HepG2 (cell line): Measurements from ENCODE around the gene RSBN1. TPM values are rescaled to one million over a fixed set of nuclear protein-coding genes. Genes with fewer than 3 reads are reported as not detected.

Experiments used
- ATAC-seq: fragments of 200-7000 bp; cut with Tn5 transposase; 3 replicates; pipeline ENCODE4 v1.9.1; 2020; ENCODE audit warnings: mild to moderate bottlenecking, moderate library complexity
- BruUV-seq: library from RNA; stranded (reverse); fragments of 400-500 nt; replicated peaks from 2 replicates; lab custom pipeline; 2021; lab: Mats Ljungman, UMichigan
- CTCF ChIA-PET: fragments of 300-600 bp; formaldehyde crosslinking; extraction: SDS; loops from one replicate; lab custom pipeline; 2021; ENCODE audit warnings: low total read pairs, inconsistent platforms, low intra/inter-chr PET ratio; lab: Yijun Ruan, JAX
- POLR2A ChIA-PET: fragments of 350-600 bp; sonication (Branson Sonifier 250); formaldehyde crosslinking; loops from one replicate; lab custom pipeline; 2020; ENCODE audit warnings: antibody characterized with exemption, inconsistent platforms; lab: Yijun Ruan, JAX
- DNase-seq: peaks from one replicate; pipeline ENCODE4 v3.0.0-alpha.2; 2015; ENCODE audit warnings: low spot score
- FAIRE-seq: peaks from 3 replicates; lab custom pipeline; 2011; peaks lifted over from hg19 to GRCh38; lab: Jason Lieb, UNC
- H2AFZ ChIP-seq: one replicate; pipeline ENCODE4 v1.6.1; 2011; ENCODE audit warnings: low read length, inconsistent platforms
- H3K27ac ChIP-seq: fragments of 300-600 bp; 3 replicates; pipeline ENCODE4 v1.8.0; 2011; ENCODE audit warnings: mixed run types, mild to moderate bottlenecking, mixed read lengths, low read length, inconsistent platforms; ENCODE audit not compliant: insufficient read depth; ENCODE audit errors: extremely low read length
- H3K27me3 ChIP-seq, 2 experiments: fragments of 200-600 bp in 1 of 2; 2 replicates in 1 of 2; 3 replicates in 1 of 2; pipeline versions ENCODE4 v1.6.0 to v1.8.0; 2011; ENCODE audit warnings: low read length in 2 of 2, mild to moderate bottlenecking in 2 of 2, moderate library complexity in 2 of 2, inconsistent platforms in 1 of 2; ENCODE audit not compliant: insufficient read depth in 2 of 2, control insufficient read depth in 1 of 2
- H3K36me3 ChIP-seq, 2 experiments: fragments of 200-600 bp in 1 of 2; replicated peaks in 1 of 2; 2 replicates in 1 of 2; 3 replicates in 1 of 2; pipeline versions ENCODE4 v1.5.1 to v1.8.0; 2011; ENCODE audit warnings: low read length in 2 of 2, inconsistent platforms in 1 of 2; ENCODE audit not compliant: insufficient read depth in 2 of 2, control insufficient read depth in 1 of 2
- H3K4me1 ChIP-seq: 2 replicates; pipeline ENCODE4 v1.5.1; 2012; ENCODE audit warnings: low read length, inconsistent platforms; ENCODE audit not compliant: insufficient read depth
- H3K4me2 ChIP-seq: 2 replicates; pipeline ENCODE4 v1.6.0; 2011; ENCODE audit warnings: low read depth, low read length, inconsistent platforms
- H3K4me3 ChIP-seq, 3 experiments: fragments of 200-600 bp in 1 of 3; sonication (generic), shearing (Covaris generic) in 1 of 3; replicated peaks in 1 of 3; 2 replicates each; pipeline ENCODE4 v1.5.1; 2011 to 2016; ENCODE audit warnings: low read length in 3 of 3, inconsistent platforms in 2 of 3, low read depth in 2 of 3, mild to moderate bottlenecking in 2 of 3, control low read depth in 1 of 3, mixed read lengths in 1 of 3; ENCODE audit not compliant: insufficient read depth in 1 of 3
- H3K79me2 ChIP-seq: one replicate; pipeline ENCODE4 v1.6.1; 2011; ENCODE audit warnings: low read length, inconsistent platforms; ENCODE audit not compliant: insufficient read depth
- H3K9ac ChIP-seq: 2 replicates; pipeline ENCODE4 v1.6.0; 2011; ENCODE audit warnings: mild to moderate bottlenecking, low read depth, low read length, inconsistent platforms; ENCODE audit not compliant: insufficient read depth
- H3K9me3 ChIP-seq: 2 replicates; pipeline ENCODE4 v1.5.1; 2012; ENCODE audit warnings: mild to moderate bottlenecking, low read length
- H4K20me1 ChIP-seq: 2 replicates; pipeline ENCODE4 v1.6.0; 2011; ENCODE audit warnings: inconsistent platforms, mild to moderate bottlenecking, low read length, moderate library complexity; ENCODE audit not compliant: insufficient read depth
- DZIP1 ChIP-seq: sonication (generic); formaldehyde crosslinking; IDR thresholded peaks from 2 replicates; pipeline ENCODE4 v1.5.0; 2020; ENCODE audit warnings: mild to moderate bottlenecking, missing genetic modification reagents
- FOXA3 ChIP-seq: IDR thresholded peaks from 2 replicates; pipeline ENCODE4 v1.6.1; 2016; ENCODE audit warnings: missing genetic modification reagents, missing compliant biosample characterization
- HNF4A ChIP-seq: sonication (generic); formaldehyde crosslinking; IDR thresholded peaks from 2 replicates; pipeline ENCODE4 v1.4.0; 2020; ENCODE audit warnings: missing genetic modification reagents
- KDM5A ChIP-seq: fragments of 200-600 bp; sonication (generic); IDR thresholded peaks from 2 replicates; pipeline ENCODE4 v1.7.0; 2018; ENCODE audit warnings: antibody characterized with exemption, mild to moderate bottlenecking, low read length, borderline replicate concordance
- MIER3 ChIP-seq: IDR thresholded peaks from 2 replicates; pipeline ENCODE4 v1.6.1; 2016; ENCODE audit warnings: missing compliant biosample characterization, borderline replicate concordance
- SIX4 ChIP-seq: sonication (generic); formaldehyde crosslinking; IDR thresholded peaks from 2 replicates; pipeline ENCODE4 v1.4.0; 2020; ENCODE audit warnings: missing genetic modification reagents
- TMF1 ChIP-seq: sonication (generic); formaldehyde crosslinking; IDR thresholded peaks from 2 replicates; pipeline ENCODE4 v1.8.1; 2022; ENCODE audit warnings: low read depth, missing genetic modification reagents
- ZNF331 ChIP-seq: sonication (generic); formaldehyde crosslinking; IDR thresholded peaks from 2 replicates; pipeline ENCODE4 v1.4.0; 2020; ENCODE audit warnings: missing genetic modification reagents
- ZNF343 ChIP-seq: sonication (generic); formaldehyde crosslinking; IDR thresholded peaks from 2 replicates; pipeline ENCODE4 v1.4.0; 2020; ENCODE audit warnings: mild to moderate bottlenecking, missing genetic modification reagents
- ZNF407 ChIP-seq: sonication (generic); formaldehyde crosslinking; IDR thresholded peaks from one replicate; pipeline ENCODE4 v1.5.1; 2020; ENCODE audit warnings: mild to moderate bottlenecking, missing genetic modification reagents; ENCODE audit errors: not compliant biosample characterization
- ZNF616 ChIP-seq: sonication (generic); formaldehyde crosslinking; IDR thresholded peaks from 2 replicates; pipeline ENCODE4 v1.5.0; 2020; ENCODE audit warnings: low read depth, mild to moderate bottlenecking, missing genetic modification reagents
- ZNF652 ChIP-seq: IDR thresholded peaks from 2 replicates; pipeline ENCODE4 v1.6.1; 2016; ENCODE audit warnings: low read depth, borderline replicate concordance
- WGBS: methylation state at CpG from one replicate; pipeline ENCODE4 v1.1.6; 2017; ENCODE audit warnings: low lambda C conversion rate; 5-methylcytosine and 5-hydroxymethylcytosine counted together
- in situ Hi-C: cut with HindIII; loops from 2 replicates; pipeline ENCODE4 v1.10.0; 2017; ENCODE audit warnings: low pct_unique_long_range_greater_than_20kb; ENCODE audit not compliant: extremely low pct_ligation_motif_present
- intact Hi-C: fragments of 100-400 bp; cut with micrococcal nuclease; formaldehyde crosslinking; loops from one replicate; pipeline ENCODE4 v1.10.0; 2022; ENCODE audit not compliant: unreplicated experiment
- polyA plus RNA-seq, 8 experiments: library from polyadenylated mRNA; depleted of rRNA in 3 of 8; stranded (reverse) in 7 of 8; unstranded in 1 of 8; fragments of >200 nt; fragmentation: Illumina TruSeq in 4 of 8; extraction: Trizol in 4 of 8; gene quantifications; 2 replicates each; pipeline versions ENCODE4 v1.2.1 to v1.2.3, GENCODE V29; 2011 to 2016; ENCODE audit warnings: low read depth in 4 of 8, missing spikeins in 1 of 8, mixed read lengths in 1 of 8; ENCODE audit not compliant: insufficient read depth in 1 of 8
- total RNA-seq, 5 experiments: library from RNA; depleted of rRNA; stranded (reverse); fragments of >200 nt; fragmentation: Illumina TruSeq; extraction: Trizol; gene quantifications; 2 replicates each; pipeline ENCODE4 v1.2.3, GENCODE V29; 2016; ENCODE audit warnings: low read depth in 1 of 5
- TF ChIP-seq, protein P1 (sequence below): sonication (generic); formaldehyde crosslinking; IDR thresholded peaks from 2 replicates; pipeline ENCODE4 v1.8.0; 2022; ENCODE audit warnings: mild to moderate bottlenecking, missing genetic modification reagents, borderline replicate concordance

The RSBN1 gene
- total and polyA plus RNA-seq, 2 of the 13 experiments (the other 11 are each of a cell fraction or from before 2014, with no cell fraction given), result 8.3 to 10.4 TPM

DNA sequence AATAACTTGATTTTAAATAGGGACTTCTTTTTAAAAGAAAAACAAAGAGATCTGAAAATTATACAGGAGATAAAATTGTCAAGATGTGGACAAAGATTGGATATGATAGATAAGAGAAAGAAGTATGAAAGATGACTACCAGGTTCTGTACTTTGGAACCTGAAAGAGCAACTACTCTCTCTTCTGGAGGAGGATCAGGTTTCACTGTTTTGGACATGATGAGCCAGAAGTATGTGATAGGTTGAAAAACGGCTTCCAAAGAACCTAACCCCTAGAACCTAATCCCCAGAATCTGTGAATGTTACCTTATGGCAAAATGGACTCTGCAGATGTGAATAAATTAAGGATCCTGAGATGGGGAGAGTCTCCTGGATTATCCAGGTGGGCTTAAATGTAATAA is 26.2 kb downstream of the RSBN1 start:
- H3K4me1 ChIP-seq, result peaks cover 35% of the 10 kb centered on the region
- no peaks in the 10 kb centered on the region for H3K9me3 ChIP-seq
- H3K4me3 ChIP-seq, result no peak overlapping the region; a peak in 1 of 6 replicates
- H3K27me3 ChIP-seq, result no peaks in the 10 kb centered on the region
- H3K4me2 ChIP-seq, result peak overlapping the region; percentile 38
- H2AFZ ChIP-seq, result no peak overlapping the region
- 0 out of 5 replicates have a peak, but pooled peaks cover 0 to 4% of the 10 kb centered on the region in 2 experiments for H3K36me3 ChIP-seq
- ATAC-seq (peak; percentile 90), DNase-seq (peak; percentile 65), FAIRE-seq (peak; percentile 32)
- peaks cover 60% of the 10 kb centered on the region for H3K79me2 ChIP-seq
- H3K27ac ChIP-seq, result peak overlapping the region; percentile 46
- in situ Hi-C loops (no loop called here), intact Hi-C loops (no loop called here)
- BruUV-seq, result no TSS peak
- H4K20me1 ChIP-seq, result peaks cover 4% of the 10 kb centered on the region; the same call in 1 of the 2 replicates
- ChIA-PET CTCF (no interaction called here), POLR2A (interaction anchor here (0.8 to 3.4 kb wide), 3 partner anchors 25 to 143 kb away, joined by 3 to 11 read pairs (median 3); partner anchors contain the start of genes HIPK1 and PHTF1)
- 0% methylated on average over 1 of the region's 1 CpG for WGBS
- H3K9ac ChIP-seq, result no peak overlapping the region
- peak; percentile 97 for TF ChIP-seq SIX4 (CRISPR knock-in tag)
- no peak for TF ChIP-seq MIER3 (CRISPR knock-in tag)
- TF ChIP-seq ZNF652 (CRISPR knock-in tag), result no peak
- no peak for TF ChIP-seq ZNF343 (CRISPR knock-in tag)
- no peak for TF ChIP-seq FOXA3 (CRISPR knock-in tag)
- no peak for TF ChIP-seq ZNF616 (CRISPR knock-in tag)
- TF ChIP-seq KDM5A, result no peak
- TF ChIP-seq ZNF407 (CRISPR knock-in tag), result no peak
- no peak for TF ChIP-seq DZIP1 (CRISPR knock-in tag)
- no peak for TF ChIP-seq TMF1 (CRISPR knock-in tag)
- TF ChIP-seq, protein P1, sequence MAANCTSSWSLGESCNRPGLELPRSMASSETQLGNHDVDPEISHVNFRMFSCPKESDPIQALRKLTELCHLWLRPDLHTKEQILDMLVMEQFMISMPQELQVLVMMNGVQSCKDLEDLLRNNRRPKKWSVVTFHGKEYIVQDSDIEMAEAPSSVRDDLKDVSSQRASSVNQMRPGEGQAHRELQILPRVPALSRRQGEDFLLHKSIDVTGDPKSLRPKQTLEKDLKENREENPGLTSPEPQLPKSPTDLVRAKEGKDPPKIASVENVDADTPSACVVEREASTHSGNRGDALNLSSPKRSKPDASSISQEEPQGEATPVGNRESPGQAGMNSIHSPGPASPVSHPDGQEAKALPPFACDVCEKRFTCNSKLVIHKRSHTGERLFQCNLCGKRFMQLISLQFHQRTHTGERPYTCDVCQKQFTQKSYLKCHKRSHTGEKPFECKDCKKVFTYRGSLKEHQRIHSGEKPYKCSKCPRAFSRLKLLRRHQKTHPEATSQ (CRISPR knock-in tag), result no peak
- peak; percentile 21; the same call in 1 of the 2 replicates for TF ChIP-seq ZNF331
- TF ChIP-seq HNF4A (CRISPR knock-in tag), result peak; percentile 63
